Measurements from ENCODE around the gene DOP1A. TPM values are rescaled to one million over a fixed set of nuclear protein-coding genes. Genes with fewer than 3 reads are reported as not detected.

DOP1A gene
- total and polyA plus RNA-seq, 4 donors = 3.5 to 32.0 (median 9.6) TPM

DNA sequence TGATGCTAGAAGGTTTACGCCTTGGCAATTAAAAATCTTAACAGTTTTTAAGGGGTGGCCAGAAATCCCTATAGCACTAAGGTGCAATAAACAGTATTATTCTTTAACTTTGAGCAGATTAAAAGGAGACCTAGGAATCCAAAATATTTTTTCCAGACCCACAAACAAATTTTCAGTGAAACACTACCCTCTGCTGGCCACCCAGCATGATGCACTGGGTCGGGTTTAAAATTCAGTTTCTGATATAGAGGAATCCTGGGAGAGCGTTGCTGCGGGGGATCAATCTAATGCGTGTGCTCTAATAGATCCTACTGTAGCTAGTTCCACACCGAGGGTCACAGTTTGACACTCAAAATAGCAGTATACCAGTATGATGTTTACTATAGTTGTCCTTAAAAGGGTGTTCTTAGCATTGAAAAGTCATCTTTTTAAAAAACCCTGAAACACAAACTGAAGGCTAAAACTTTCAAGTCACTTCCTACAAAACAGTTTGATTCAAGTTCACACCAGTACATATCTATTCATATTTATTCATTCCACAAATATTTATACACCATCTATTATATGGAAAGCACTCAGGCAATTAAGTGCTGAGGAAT is 12.0 kb upstream of the DOP1A start:
- H3K27ac ChIP-seq (ENCODE audit: low read depth in 1 of 2, low read length in 2 of 2) = no peak overlapping the region
- H3K4me3 ChIP-seq (ENCODE audit: low read depth in 1 of 3, low read length in 3 of 3) = no peak overlapping the region
- no peaks in the 10 kb centered on the region for H3K4me1 ChIP-seq (ENCODE audit: control insufficient read depth in 4 of 4, insufficient read depth in 4 of 4, low read length in 3 of 4)
- no peak for DNase-seq (ENCODE audit: low spot score)
- H3K36me3 ChIP-seq (ENCODE audit: control insufficient read depth in 4 of 4, insufficient read depth in 3 of 4, low read depth in 1 of 4, low read length in 3 of 4) = peaks cover 0 to 4% (median under 1%) of the 10 kb centered on the region in 4 donors
- no peaks in the 10 kb centered on the region for H3K27me3 ChIP-seq (ENCODE audit: control insufficient read depth in 4 of 4, insufficient read depth in 4 of 4, low read length in 3 of 4)
- no peaks in the 10 kb centered on the region for H3K9me3 ChIP-seq (ENCODE audit: control insufficient read depth in 4 of 4, low read length in 3 of 4)
- peak overlapping the region in 1 of 2 donors; percentile 15 for H3K9ac ChIP-seq (ENCODE audit: low read depth in 1 of 2, low read length in 2 of 2)
- WGBS = 28% methylated on average over 6 of the region's 6 CpGs
- TF ChIP-seq, protein P1, sequence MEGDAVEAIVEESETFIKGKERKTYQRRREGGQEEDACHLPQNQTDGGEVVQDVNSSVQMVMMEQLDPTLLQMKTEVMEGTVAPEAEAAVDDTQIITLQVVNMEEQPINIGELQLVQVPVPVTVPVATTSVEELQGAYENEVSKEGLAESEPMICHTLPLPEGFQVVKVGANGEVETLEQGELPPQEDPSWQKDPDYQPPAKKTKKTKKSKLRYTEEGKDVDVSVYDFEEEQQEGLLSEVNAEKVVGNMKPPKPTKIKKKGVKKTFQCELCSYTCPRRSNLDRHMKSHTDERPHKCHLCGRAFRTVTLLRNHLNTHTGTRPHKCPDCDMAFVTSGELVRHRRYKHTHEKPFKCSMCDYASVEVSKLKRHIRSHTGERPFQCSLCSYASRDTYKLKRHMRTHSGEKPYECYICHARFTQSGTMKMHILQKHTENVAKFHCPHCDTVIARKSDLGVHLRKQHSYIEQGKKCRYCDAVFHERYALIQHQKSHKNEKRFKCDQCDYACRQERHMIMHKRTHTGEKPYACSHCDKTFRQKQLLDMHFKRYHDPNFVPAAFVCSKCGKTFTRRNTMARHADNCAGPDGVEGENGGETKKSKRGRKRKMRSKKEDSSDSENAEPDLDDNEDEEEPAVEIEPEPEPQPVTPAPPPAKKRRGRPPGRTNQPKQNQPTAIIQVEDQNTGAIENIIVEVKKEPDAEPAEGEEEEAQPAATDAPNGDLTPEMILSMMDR (IDR thresholded peaks at IDR 0.05; ENCODE audit: low read depth, low read length, missing input control) = peak; percentile 90
- TF ChIP-seq, protein P2, sequence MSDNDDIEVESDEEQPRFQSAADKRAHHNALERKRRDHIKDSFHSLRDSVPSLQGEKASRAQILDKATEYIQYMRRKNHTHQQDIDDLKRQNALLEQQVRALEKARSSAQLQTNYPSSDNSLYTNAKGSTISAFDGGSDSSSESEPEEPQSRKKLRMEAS (IDR thresholded peaks at IDR 0.05) = no peak
- peak; percentile 84 to 87 for TF ChIP-seq RAD21 (IDR thresholded peaks at IDR 0.05)

DNA sequence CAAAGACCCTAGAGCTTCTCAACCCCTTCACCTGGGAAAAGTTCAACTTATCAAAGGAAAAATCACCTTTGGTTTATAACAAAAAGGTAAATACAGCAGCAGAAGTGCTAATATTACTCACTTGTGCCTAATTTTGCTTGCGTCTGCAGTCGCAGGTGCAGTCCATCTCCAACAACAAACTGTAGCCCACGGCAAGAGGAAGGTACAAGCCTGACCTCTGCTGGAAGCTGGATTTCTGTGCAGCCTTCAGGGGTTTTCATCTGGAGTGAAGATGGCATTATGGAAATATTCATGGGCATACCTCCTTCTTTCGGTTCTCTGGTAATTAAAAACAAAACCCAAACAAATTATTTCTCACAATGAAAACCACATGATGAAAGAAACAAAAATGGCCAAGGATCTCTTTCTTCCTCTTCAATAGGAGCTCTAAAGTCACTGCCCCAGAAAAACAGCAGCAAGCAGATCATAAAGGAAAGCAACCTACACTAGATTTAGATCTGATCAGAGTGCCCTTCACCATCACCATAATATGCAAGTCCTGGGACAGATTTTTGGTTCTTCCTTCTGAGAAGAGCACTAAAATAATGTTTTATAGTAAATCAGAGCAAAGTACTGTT is 9.7 kb upstream of the DOP1A start:
- TF ChIP-seq GABPA (IDR thresholded peaks at IDR 0.05 in 1 of 2, conservative IDR thresholded peaks at IDR 0.05 in 1 of 2) (no peak), JUND (IDR thresholded peaks at IDR 0.05) (no peak), FOXA1 (IDR thresholded peaks at IDR 0.05) (no peak), RAD21 (IDR thresholded peaks at IDR 0.05) (peak; percentile 78 to 90), FOXA2 (IDR thresholded peaks at IDR 0.05) (no peak)
- TF ChIP-seq, protein P1 (IDR thresholded peaks at IDR 0.05; ENCODE audit: low read depth, low read length, missing input control) = peak; percentile 58
- Histone ChIP-seq H3K9ac (ENCODE audit: low read depth in 1 of 2, low read length in 2 of 2) (no peak overlapping the region), H3K4me1 (ENCODE audit: control insufficient read depth in 4 of 4, insufficient read depth in 4 of 4, low read length in 3 of 4) (no peaks in the 10 kb centered on the region), H3K36me3 (ENCODE audit: control insufficient read depth in 4 of 4, insufficient read depth in 3 of 4, low read depth in 1 of 4, low read length in 3 of 4) (peaks cover 0 to 4% (median under 1%) of the 10 kb centered on the region in 4 donors), H3K27me3 (ENCODE audit: control insufficient read depth in 4 of 4, insufficient read depth in 4 of 4, low read length in 3 of 4) (no peaks in the 10 kb centered on the region), H3K4me3 (ENCODE audit: low read depth in 1 of 3, low read length in 3 of 3) (no peak overlapping the region), H3K9me3 (ENCODE audit: control insufficient read depth in 4 of 4, low read length in 3 of 4) (no peaks in the 10 kb centered on the region), H3K27ac (ENCODE audit: low read depth in 1 of 2, low read length in 2 of 2) (no peak overlapping the region)
- WGBS = 41% methylated on average over 4 of the region's 4 CpGs
- no peak for DNase-seq (ENCODE audit: low spot score)

DNA sequence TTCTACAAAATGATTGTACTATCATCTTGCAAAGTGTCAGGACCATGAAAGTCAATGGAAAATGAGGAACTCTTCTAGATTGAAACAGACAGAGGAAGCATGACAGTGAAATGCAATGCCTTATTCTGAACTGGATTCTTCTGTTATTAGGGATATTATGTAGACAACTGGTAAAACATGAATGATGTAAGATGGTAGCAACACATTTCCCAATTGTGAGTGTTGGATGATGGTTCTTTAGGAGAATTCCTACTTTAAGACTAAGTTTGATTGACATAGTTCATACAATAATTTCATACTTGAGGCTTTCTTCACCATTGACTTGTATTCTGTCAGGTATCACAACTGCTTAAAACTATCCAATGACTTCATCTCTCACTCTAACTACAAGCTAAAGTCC is 6.3 kb upstream of the DOP1A start:
- Histone ChIP-seq H3K27me3 (ENCODE audit: control insufficient read depth in 4 of 4, insufficient read depth in 4 of 4, low read length in 3 of 4) (no peaks in the 10 kb centered on the region), H3K4me3 (ENCODE audit: low read depth in 1 of 3, low read length in 3 of 3) (no peak overlapping the region), H3K9me3 (ENCODE audit: control insufficient read depth in 4 of 4, low read length in 3 of 4) (no peaks in the 10 kb centered on the region), H3K27ac (ENCODE audit: low read depth in 1 of 2, low read length in 2 of 2) (no peak overlapping the region), H3K4me1 (ENCODE audit: control insufficient read depth in 4 of 4, insufficient read depth in 4 of 4, low read length in 3 of 4) (peaks cover 0 to 12% (median 3%) of the 10 kb centered on the region in 4 donors), H3K9ac (ENCODE audit: low read depth in 1 of 2, low read length in 2 of 2) (no peak overlapping the region), H3K36me3 (ENCODE audit: control insufficient read depth in 4 of 4, insufficient read depth in 3 of 4, low read depth in 1 of 4, low read length in 3 of 4) (peaks cover 0 to 3% (median under 1%) of the 10 kb centered on the region in 4 donors)
- TF ChIP-seq GABPA (IDR thresholded peaks at IDR 0.05 in 1 of 2, conservative IDR thresholded peaks at IDR 0.05 in 1 of 2) (no peak), HNF4G (IDR thresholded peaks at IDR 0.05) (no peak), HNF4A (conservative IDR thresholded peaks at IDR 0.05) (no peak), TAF1 (conservative IDR thresholded peaks at IDR 0.05) (no peak), RXRA (IDR thresholded peaks at IDR 0.05) (no peak), YY1 (IDR thresholded peaks at IDR 0.05) (no peak), RAD21 (IDR thresholded peaks at IDR 0.05) (no peak)
- TF ChIP-seq, protein P3, sequence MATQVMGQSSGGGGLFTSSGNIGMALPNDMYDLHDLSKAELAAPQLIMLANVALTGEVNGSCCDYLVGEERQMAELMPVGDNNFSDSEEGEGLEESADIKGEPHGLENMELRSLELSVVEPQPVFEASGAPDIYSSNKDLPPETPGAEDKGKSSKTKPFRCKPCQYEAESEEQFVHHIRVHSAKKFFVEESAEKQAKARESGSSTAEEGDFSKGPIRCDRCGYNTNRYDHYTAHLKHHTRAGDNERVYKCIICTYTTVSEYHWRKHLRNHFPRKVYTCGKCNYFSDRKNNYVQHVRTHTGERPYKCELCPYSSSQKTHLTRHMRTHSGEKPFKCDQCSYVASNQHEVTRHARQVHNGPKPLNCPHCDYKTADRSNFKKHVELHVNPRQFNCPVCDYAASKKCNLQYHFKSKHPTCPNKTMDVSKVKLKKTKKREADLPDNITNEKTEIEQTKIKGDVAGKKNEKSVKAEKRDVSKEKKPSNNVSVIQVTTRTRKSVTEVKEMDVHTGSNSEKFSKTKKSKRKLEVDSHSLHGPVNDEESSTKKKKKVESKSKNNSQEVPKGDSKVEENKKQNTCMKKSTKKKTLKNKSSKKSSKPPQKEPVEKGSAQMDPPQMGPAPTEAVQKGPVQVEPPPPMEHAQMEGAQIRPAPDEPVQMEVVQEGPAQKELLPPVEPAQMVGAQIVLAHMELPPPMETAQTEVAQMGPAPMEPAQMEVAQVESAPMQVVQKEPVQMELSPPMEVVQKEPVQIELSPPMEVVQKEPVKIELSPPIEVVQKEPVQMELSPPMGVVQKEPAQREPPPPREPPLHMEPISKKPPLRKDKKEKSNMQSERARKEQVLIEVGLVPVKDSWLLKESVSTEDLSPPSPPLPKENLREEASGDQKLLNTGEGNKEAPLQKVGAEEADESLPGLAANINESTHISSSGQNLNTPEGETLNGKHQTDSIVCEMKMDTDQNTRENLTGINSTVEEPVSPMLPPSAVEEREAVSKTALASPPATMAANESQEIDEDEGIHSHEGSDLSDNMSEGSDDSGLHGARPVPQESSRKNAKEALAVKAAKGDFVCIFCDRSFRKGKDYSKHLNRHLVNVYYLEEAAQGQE (IDR thresholded peaks at IDR 0.05) = no peak
- no peak for DNase-seq (ENCODE audit: low spot score)
